PC-3 (cell line): ENCODE measurements around the gene COP1. TPM values are rescaled to one million over a fixed set of nuclear protein-coding genes. Genes with fewer than 3 reads are reported as not detected.

Experiments used
- ATAC-seq: fragments of 200-7000 bp; cut with Tn5 transposase; 2 replicates; pipeline ENCODE4 v1.9.1; 2020; ENCODE audit warnings: mild to moderate bottlenecking, moderate library complexity
- BruUV-seq: library from RNA; stranded (reverse); fragments of 400-500 nt; replicated peaks from 2 replicates; lab custom pipeline; 2021; lab: Mats Ljungman, UMichigan
- CTCF ChIA-PET: fragments of 300-600 bp; sonication (Branson Sonifier 250); formaldehyde crosslinking; loops from one replicate; lab custom pipeline; 2022; ENCODE audit warnings: antibody characterized with exemption; lab: Charles Lee
- POLR2A ChIA-PET: fragments of 300-600 bp; sonication (Branson Sonifier 250); formaldehyde crosslinking; loops from one replicate; lab custom pipeline; 2022; ENCODE audit warnings: antibody characterized with exemption; ENCODE audit not compliant: unreplicated experiment; lab: Charles Lee
- DNase-seq: peaks from one replicate; pipeline ENCODE4 v3.0.0-alpha.2; 2015
- H2AFZ ChIP-seq: fragments of 300-600 bp; sonication (generic); 2 replicates; pipeline ENCODE4 v1.6.0; 2016; ENCODE audit warnings: antibody characterized with exemption, low read length
- H3F3A ChIP-seq: fragments of 300-600 bp; sonication (generic); one replicate; pipeline ENCODE4 v1.6.0; 2017; ENCODE audit warnings: antibody characterized with exemption, low read length, control low read depth, mild to moderate bottlenecking; ENCODE audit not compliant: unreplicated experiment
- H3K27ac ChIP-seq: fragments of 300-600 bp; sonication (generic); 2 replicates; pipeline ENCODE4 v1.5.1; 2016; ENCODE audit warnings: mild to moderate bottlenecking, low read length
- H3K27me3 ChIP-seq: fragments of 300-600 bp; sonication (generic); 2 replicates; pipeline ENCODE4 v1.6.1; 2016; ENCODE audit warnings: low read length, mixed read lengths
- H3K36me3 ChIP-seq: fragments of 300-600 bp; sonication (generic); 2 replicates; pipeline ENCODE4 v1.6.1; 2016; ENCODE audit warnings: low read depth, mixed run types, low read length, mixed read lengths
- H3K4me1 ChIP-seq: fragments of 300-600 bp; sonication (generic); 2 replicates; pipeline ENCODE4 v1.5.1; 2016; ENCODE audit warnings: low read length; ENCODE audit not compliant: insufficient read depth
- H3K4me2 ChIP-seq: fragments of 300-600 bp; sonication (generic); 2 replicates; pipeline ENCODE4 v1.6.0; 2016; ENCODE audit warnings: low read length
- H3K4me3 ChIP-seq: fragments of 300-600 bp; sonication (generic); 2 replicates; pipeline ENCODE4 v1.5.1; 2016; ENCODE audit warnings: mild to moderate bottlenecking, low read length, mixed read lengths
- H3K79me2 ChIP-seq: fragments of 300-600 bp; sonication (generic); 2 replicates; pipeline ENCODE4 v1.6.1; 2017; ENCODE audit warnings: low read length, mixed read lengths
- H3K9ac ChIP-seq: fragments of 300-600 bp; sonication (generic); 2 replicates; pipeline ENCODE4 v1.6.0; 2016; ENCODE audit warnings: mild to moderate bottlenecking, low read length
- H3K9me2 ChIP-seq: fragments of 300-600 bp; sonication (generic); replicated peaks from 2 replicates; pipeline ENCODE4 v1.6.1; 2016; ENCODE audit warnings: mixed run types, low read length, mixed read lengths
- H3K9me3 ChIP-seq: fragments of 300-600 bp; sonication (generic); 2 replicates; pipeline ENCODE4 v1.6.1; 2016; ENCODE audit warnings: low read length, mixed read lengths
- H4K20me1 ChIP-seq: fragments of 300-600 bp; sonication (generic); 2 replicates; pipeline ENCODE4 v1.6.1; 2016; ENCODE audit warnings: low read length, mixed read lengths
- EZH2 ChIP-seq: fragments of 300-600 bp; sonication (generic); IDR thresholded peaks from one replicate; pipeline ENCODE4 v1.6.1; 2017; ENCODE audit warnings: antibody characterized with exemption, mild to moderate bottlenecking, low read length; ENCODE audit not compliant: unreplicated experiment
- EZH2phosphoT487 ChIP-seq: fragments of 300-600 bp; sonication (generic); IDR thresholded peaks from 2 replicates; pipeline ENCODE4 v1.6.1; 2018; ENCODE audit warnings: mild to moderate bottlenecking, antibody characterized with exemption, low read length, borderline replicate concordance
- intact Hi-C: fragments of 100-400 bp; cut with micrococcal nuclease; formaldehyde crosslinking; loops from 2 replicates; pipeline ENCODE4 v1.9.0; 2023
- total RNA-seq: library from RNA; depleted of rRNA; stranded (reverse); fragments of >200 nt; gene quantifications from 2 replicates; pipeline ENCODE4 v1.2.3, GENCODE V29; 2014
- TF ChIP-seq, protein P1 (sequence below): fragments of 300-600 bp; sonication (generic); conservative IDR thresholded peaks from 2 replicates; pipeline ENCODE4 v1.5.1; 2017; ENCODE audit warnings: antibody characterized with exemption, low read depth, mild to moderate bottlenecking, low read length

Gene COP1
- total RNA-seq, 1 experiment from 2014 or later, result 16.6 TPM

DNA sequence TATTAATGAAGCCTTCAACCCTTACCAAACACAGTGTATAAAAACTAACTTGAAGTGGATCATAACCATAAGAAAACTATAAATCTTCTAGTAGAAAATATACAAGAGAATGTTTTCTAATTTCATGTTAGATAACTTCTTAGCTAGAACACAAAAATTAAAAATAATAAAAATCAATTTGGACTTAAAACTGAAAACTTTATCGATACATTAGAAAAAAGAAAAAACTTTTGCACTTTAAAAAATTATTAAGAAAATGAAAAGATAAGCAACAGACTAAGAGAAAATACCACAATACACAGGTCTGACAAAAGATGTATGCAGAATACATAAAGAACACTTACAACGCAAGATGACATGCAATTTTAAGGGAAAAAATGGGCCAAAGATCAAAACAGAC, 8.7 kb downstream of the COP1 start:
- no peak overlapping the region for H2AFZ ChIP-seq
- BruUV-seq, result no TSS peak
- H3K9me3 ChIP-seq, result no peaks in the 10 kb centered on the region
- peaks cover 100% of the 10 kb centered on the region for H3K79me2 ChIP-seq
- CTCF ChIA-PET, result no interaction called here
- TF ChIP-seq EZH2 (no peak), EZH2phosphoT487 (no peak)
- TF ChIP-seq, protein P1, sequence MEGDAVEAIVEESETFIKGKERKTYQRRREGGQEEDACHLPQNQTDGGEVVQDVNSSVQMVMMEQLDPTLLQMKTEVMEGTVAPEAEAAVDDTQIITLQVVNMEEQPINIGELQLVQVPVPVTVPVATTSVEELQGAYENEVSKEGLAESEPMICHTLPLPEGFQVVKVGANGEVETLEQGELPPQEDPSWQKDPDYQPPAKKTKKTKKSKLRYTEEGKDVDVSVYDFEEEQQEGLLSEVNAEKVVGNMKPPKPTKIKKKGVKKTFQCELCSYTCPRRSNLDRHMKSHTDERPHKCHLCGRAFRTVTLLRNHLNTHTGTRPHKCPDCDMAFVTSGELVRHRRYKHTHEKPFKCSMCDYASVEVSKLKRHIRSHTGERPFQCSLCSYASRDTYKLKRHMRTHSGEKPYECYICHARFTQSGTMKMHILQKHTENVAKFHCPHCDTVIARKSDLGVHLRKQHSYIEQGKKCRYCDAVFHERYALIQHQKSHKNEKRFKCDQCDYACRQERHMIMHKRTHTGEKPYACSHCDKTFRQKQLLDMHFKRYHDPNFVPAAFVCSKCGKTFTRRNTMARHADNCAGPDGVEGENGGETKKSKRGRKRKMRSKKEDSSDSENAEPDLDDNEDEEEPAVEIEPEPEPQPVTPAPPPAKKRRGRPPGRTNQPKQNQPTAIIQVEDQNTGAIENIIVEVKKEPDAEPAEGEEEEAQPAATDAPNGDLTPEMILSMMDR, result no peak
- POLR2A ChIA-PET, result interaction anchor here (0.7 kb wide), 1 partner anchor 87 kb away, joined by 6 read pairs; no protein-coding TSS in a partner anchor
- no peaks in the 10 kb centered on the region for H3K4me1 ChIP-seq
- H3K4me2 ChIP-seq, result no peak overlapping the region
- no peaks in the 10 kb centered on the region for H3K27me3 ChIP-seq
- no peaks in the 10 kb centered on the region for H4K20me1 ChIP-seq
- ATAC-seq, result no peak
- H3K9ac ChIP-seq, result no peak overlapping the region
- H3F3A ChIP-seq, result no peaks in the 10 kb centered on the region
- H3K27ac ChIP-seq, result no peak overlapping the region
- H3K36me3 ChIP-seq, result no peaks in the 10 kb centered on the region
- intact Hi-C loops, result no loop called here
- DNase-seq, result no peak
- no peaks in the 10 kb centered on the region for H3K9me2 ChIP-seq
- H3K4me3 ChIP-seq, result no peak overlapping the region

DNA sequence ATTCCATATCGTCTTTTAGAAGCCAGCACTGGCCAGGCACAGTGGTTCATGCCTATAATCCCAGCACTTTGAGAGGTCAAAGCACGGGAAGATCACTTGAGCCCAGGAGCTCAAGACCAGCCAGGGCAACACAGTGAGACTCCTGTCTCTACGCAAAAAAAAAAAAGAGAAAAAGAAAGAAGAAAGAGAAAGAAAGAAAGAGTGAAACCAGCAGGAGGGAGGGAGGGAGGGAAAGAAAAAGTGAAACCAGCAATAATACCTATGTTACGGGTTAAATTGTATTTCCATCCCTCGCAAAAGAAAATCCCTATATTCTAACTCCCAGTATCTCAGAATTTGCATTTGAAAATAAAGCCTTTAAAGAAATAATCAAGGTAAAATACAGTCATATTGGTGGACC, 10.4 kb downstream of the COP1 start:
- H3F3A ChIP-seq, result no peaks in the 10 kb centered on the region
- intact Hi-C loops, result no loop called here
- no peak overlapping the region for H2AFZ ChIP-seq
- no peak for ATAC-seq
- CTCF ChIA-PET, result interaction anchor here (0.5 kb wide), 1 partner anchor 827 kb away, joined by 15 read pairs; no protein-coding TSS in a partner anchor
- no peaks in the 10 kb centered on the region for H3K36me3 ChIP-seq
- TF ChIP-seq EZH2 (no peak), EZH2phosphoT487 (no peak)
- TF ChIP-seq, protein P1, result no peak
- H4K20me1 ChIP-seq, result 0 out of 2 replicates have a peak, but pooled peaks cover 4% of the 10 kb centered on the region
- peaks cover 99% of the 10 kb centered on the region for H3K79me2 ChIP-seq
- H3K9ac ChIP-seq, result no peak overlapping the region
- POLR2A ChIA-PET, result no interaction called here
- no peak overlapping the region for H3K4me3 ChIP-seq
- DNase-seq, result no peak
- BruUV-seq, result no TSS peak
- H3K9me2 ChIP-seq, result no peaks in the 10 kb centered on the region
- H3K4me2 ChIP-seq, result no peak overlapping the region
- no peaks in the 10 kb centered on the region for H3K27me3 ChIP-seq
- no peak overlapping the region for H3K27ac ChIP-seq
- no peaks in the 10 kb centered on the region for H3K4me1 ChIP-seq
- no peaks in the 10 kb centered on the region for H3K9me3 ChIP-seq

DNA sequence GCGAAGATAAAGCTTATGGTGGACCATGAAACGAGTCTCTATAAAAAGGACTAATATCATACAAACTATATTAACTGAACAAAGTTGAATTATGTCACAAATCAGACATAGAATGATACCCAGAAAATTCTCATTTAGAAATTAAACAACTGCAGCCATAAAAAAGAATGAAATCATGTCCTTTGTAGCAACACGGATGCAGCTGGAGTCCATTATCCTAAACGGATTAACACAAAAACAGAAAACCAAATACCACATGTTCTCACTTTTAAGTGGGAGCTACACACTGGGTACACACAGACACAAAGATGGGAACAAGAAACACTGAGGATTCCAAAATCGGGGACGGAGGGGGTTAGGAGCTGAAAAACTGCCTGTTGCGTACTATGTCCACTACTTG, 11.5 kb downstream of the COP1 start:
- Histone ChIP-seq H3K9me2 (no peaks in the 10 kb centered on the region), H3K9ac (no peak overlapping the region), H3K27ac (no peak overlapping the region), H3K4me1 (no peaks in the 10 kb centered on the region), H3K27me3 (no peaks in the 10 kb centered on the region), H3K4me2 (no peak overlapping the region), H3K9me3 (no peaks in the 10 kb centered on the region), H3K36me3 (no peaks in the 10 kb centered on the region), H3K79me2 (peaks cover 99% of the 10 kb centered on the region), H2AFZ (no peak overlapping the region), H3F3A (no peaks in the 10 kb centered on the region), H3K4me3 (no peak overlapping the region), H4K20me1 (peaks cover 4% of the 10 kb centered on the region; the same call in 1 of the 2 replicates)
- intact Hi-C loops, result no loop called here
- ATAC-seq, result no peak
- TF ChIP-seq, protein P1, result no peak
- no TSS peak for BruUV-seq
- CTCF ChIA-PET, result no interaction called here
- POLR2A ChIA-PET, result no interaction called here
- DNase-seq, result no peak
